ENCODE results near the gene PLPPR2.

- no peak for TF ChIP-seq CTCF (IDR thresholded peaks at IDR 0.05)
- TF ChIP-seq POLR2A (IDR thresholded peaks at IDR 0.05) = no peak
- TF ChIP-seq EP300 (IDR thresholded peaks at IDR 0.05) = no peak
These were observed 6.0 kb downstream of the PLPPR2 start for GRCh38 chr19:11361037-11361770.

Measured in ovary (tissue), 3 donors.